HCT116 (cell line): ENCODE results near the gene CINP. TPM values are rescaled to one million over a fixed set of nuclear protein-coding genes. Genes with fewer than 3 reads are reported as not detected.

Experiments
- ATAC-seq: fragments of 200-7000 bp; cut with Tn5 transposase; 2 replicates; pipeline ENCODE4 v1.9.1; 2020; ENCODE audit warnings: mild to moderate bottlenecking, moderate library complexity
- BruUV-seq: library from RNA; stranded (reverse); fragments of 400-500 nt; replicated peaks from 2 replicates; lab custom pipeline; 2021; lab: Mats Ljungman, UMichigan
- CTCF ChIA-PET: fragments of 300-600 bp; sonication (Branson Sonifier 250); formaldehyde crosslinking; loops from one replicate; lab custom pipeline; 2021; ENCODE audit warnings: antibody characterized with exemption; lab: Charles Lee
- POLR2A ChIA-PET: fragments of 300-600, 350-600 bp; sonication (Branson Sonifier 250); formaldehyde crosslinking; loops from one replicate; lab custom pipeline; 2021; ENCODE audit warnings: antibody characterized with exemption; lab: Charles Lee
- RAD21 ChIA-PET, 2 experiments: fragments of 300-600 bp; sonication (Branson Sonifier 250); formaldehyde crosslinking; loops; one replicate each; lab custom pipeline; 2023; ENCODE audit warnings: low total read pairs in 2 of 2; ENCODE audit not compliant: uncharacterized antibody in 2 of 2, unreplicated experiment in 2 of 2, low non-redundant PET in 1 of 2; lab: Charles Lee
- DNase-seq: peaks from one replicate; pipeline ENCODE4 v3.0.0-alpha.2; 2010; ENCODE audit warnings: low read depth, low spot score
- H2AFZ ChIP-seq: fragments of 200-600 bp; shearing (Covaris generic), sonication (generic); 2 replicates; pipeline ENCODE4 v1.6.1; 2017; ENCODE audit warnings: low read depth, mixed run types, mixed read lengths, antibody characterized with exemption, low read length; ENCODE audit not compliant: poor library complexity, severe bottlenecking
- H3K27ac ChIP-seq: 2 replicates; pipeline ENCODE4 v1.5.1; 2012; ENCODE audit warnings: low read depth, low read length
- H3K27me3 ChIP-seq: fragments of 200-600 bp; sonication (generic); 2 replicates; pipeline ENCODE4 v1.6.1; 2016; ENCODE audit warnings: mixed run types, low read length, mixed read lengths; ENCODE audit not compliant: insufficient read depth
- H3K36me3 ChIP-seq, 2 experiments: fragments of 200-500 bp in 1 of 2; fragments of 200-600 bp in 1 of 2; sonication (Bioruptor generic) in 1 of 2; sonication (generic) in 1 of 2; 2 replicates each; pipeline versions ENCODE4 v1.5.1 to v1.6.1; 2014 to 2016; ENCODE audit warnings: low read length in 2 of 2, inconsistent platforms in 1 of 2, mixed read lengths in 1 of 2, mixed run types in 1 of 2; ENCODE audit not compliant: insufficient read depth in 2 of 2, control insufficient read depth in 1 of 2
- H3K4me1 ChIP-seq, 2 experiments: fragments of 200-600 bp in 1 of 2; sonication (generic) in 1 of 2; 2 replicates each; pipeline versions ENCODE4 v1.5.1 to v1.6.1; 2012 to 2017; ENCODE audit warnings: low read length in 2 of 2, inconsistent platforms in 1 of 2, mild to moderate bottlenecking in 1 of 2, mixed read lengths in 1 of 2, mixed run types in 1 of 2, moderate library complexity in 1 of 2; ENCODE audit not compliant: insufficient read depth in 2 of 2, control insufficient read depth in 1 of 2
- H3K4me2 ChIP-seq: fragments of 200-600 bp; sonication (generic); 2 replicates; pipeline ENCODE4 v1.6.1; 2017; ENCODE audit warnings: mixed run types, low read length, mixed read lengths
- H3K4me3 ChIP-seq, 2 experiments: fragments of 200-600 bp in 1 of 2; sonication (generic) in 1 of 2; replicated peaks in 1 of 2; 2 replicates each; pipeline ENCODE4 v1.5.1; 2011 to 2016; ENCODE audit warnings: low read length in 2 of 2, control low read depth in 1 of 2, low read depth in 1 of 2, mild to moderate bottlenecking in 1 of 2, mixed read lengths in 1 of 2, mixed run types in 1 of 2
- H3K79me2 ChIP-seq: fragments of 200-600 bp; sonication (generic); 2 replicates; pipeline ENCODE4 v1.6.1; 2017; ENCODE audit warnings: mild to moderate bottlenecking, mixed run types, low read length, moderate library complexity, mixed read lengths; ENCODE audit not compliant: insufficient read depth
- H3K9ac ChIP-seq: fragments of 200-600 bp; sonication (generic); 2 replicates; pipeline ENCODE4 v1.6.1; 2016; ENCODE audit warnings: low read length, mixed read lengths
- H3K9me2 ChIP-seq: fragments of 200-600 bp; sonication (generic), shearing (Covaris generic); 2 replicates; pipeline ENCODE4 v1.6.1; 2017; ENCODE audit warnings: mixed run types, mild to moderate bottlenecking, moderate library complexity; ENCODE audit not compliant: insufficient read depth
- H3K9me3 ChIP-seq, 2 experiments: fragments of 200-500 bp in 1 of 2; fragments of 200-600 bp in 1 of 2; sonication (Bioruptor generic) in 1 of 2; sonication (generic) in 1 of 2; 2 replicates each; pipeline ENCODE4 v1.6.1; 2014 to 2017; ENCODE audit warnings: low read length in 2 of 2, mixed read lengths in 2 of 2, inconsistent platforms in 1 of 2, low read depth in 1 of 2, mild to moderate bottlenecking in 1 of 2, mixed run types in 1 of 2, moderate library complexity in 1 of 2; ENCODE audit not compliant: control insufficient read depth in 1 of 2, insufficient read depth in 1 of 2
- H4K20me1 ChIP-seq: fragments of 200-600 bp; sonication (generic), shearing (Covaris generic); 2 replicates; pipeline ENCODE4 v1.6.1; 2017; ENCODE audit warnings: mixed run types, mild to moderate bottlenecking, moderate library complexity; ENCODE audit not compliant: insufficient read depth
- ATF3 ChIP-seq: IDR thresholded peaks from 2 replicates; pipeline ENCODE4 v1.6.1; 2012
- CBX3 ChIP-seq: IDR thresholded peaks from 2 replicates; pipeline ENCODE4 v1.6.1; 2012; ENCODE audit warnings: low read depth
- CEBPB ChIP-seq: IDR thresholded peaks from 2 replicates; pipeline ENCODE4 v1.6.1; 2012; ENCODE audit warnings: low read depth
- CTCF ChIP-seq, 3 experiments: fragments of 200-600 bp in 1 of 3; sonication (generic) in 1 of 3; IDR thresholded peaks in 2 of 3; conservative IDR thresholded peaks in 1 of 3; 2 replicates each; pipeline ENCODE4 v1.5.1; 2012 to 2017; ENCODE audit warnings: low read depth in 2 of 3, low read length in 2 of 3, antibody characterized with exemption in 1 of 3, borderline replicate concordance in 1 of 3, control low read depth in 1 of 3, mild to moderate bottlenecking in 1 of 3, mixed read lengths in 1 of 3, mixed run types in 1 of 3, moderate library complexity in 1 of 3; ENCODE audit not compliant: insufficient read depth in 1 of 3
- EGR1 ChIP-seq: IDR thresholded peaks from 2 replicates; pipeline ENCODE4 v1.6.1; 2012; ENCODE audit warnings: low read depth
- EZH2 ChIP-seq: fragments of 200-600 bp; sonication (generic); IDR thresholded peaks from 2 replicates; pipeline ENCODE4 v1.6.1; 2017; ENCODE audit warnings: antibody characterized with exemption, mixed run types
- EZH2phosphoT487 ChIP-seq: fragments of 200-600 bp; IDR thresholded peaks from 2 replicates; pipeline ENCODE4 v1.6.1; 2018; ENCODE audit warnings: antibody characterized with exemption, borderline replicate concordance
- RAD21 ChIP-seq: IDR thresholded peaks from 2 replicates; pipeline ENCODE4 v1.6.1; 2012; ENCODE audit warnings: low read depth, mild to moderate bottlenecking
- REST ChIP-seq: IDR thresholded peaks from 2 replicates; pipeline ENCODE4 v1.6.1; 2012; ENCODE audit warnings: low read depth
- SIN3A ChIP-seq: IDR thresholded peaks from 2 replicates; pipeline ENCODE4 v1.6.1; 2012; ENCODE audit warnings: low read depth
- SP1 ChIP-seq: IDR thresholded peaks from 2 replicates; pipeline ENCODE4 v1.6.1; 2012; ENCODE audit warnings: low read depth
- ZFX ChIP-seq: fragments of 450-650 bp; IDR thresholded peaks from 2 replicates; pipeline ENCODE4 v1.6.1; 2017
- ZNF274 ChIP-seq: fragments of 200-500 bp; sonication (Bioruptor generic); IDR thresholded peaks from 2 replicates; pipeline ENCODE4 v1.6.1; 2014; ENCODE audit warnings: mild to moderate bottlenecking, low read depth, low read length, inconsistent platforms
- intact Hi-C: fragments of 100-400 bp; cut with micrococcal nuclease; formaldehyde crosslinking; loops from 2 replicates; pipeline ENCODE4 v1.10.0; 2022
- total RNA-seq: library from RNA; stranded (reverse); gene quantifications from one replicate; pipeline ENCODE4 v1.2.1, GENCODE V29; 2021; ENCODE audit not compliant: unreplicated experiment

The CINP gene
- total RNA-seq, 1 experiment from 2014 or later: 49.1 TPM

- H3K36me3 ChIP-seq: peaks cover 11% of the 10 kb centered on the region in 2 experiments; a peak in 3 of 4 replicates
- ChIA-PET POLR2A (no interaction called here), CTCF (no interaction called here), RAD21 (no interaction called here)
- no peak for DNase-seq
- no peak for ATAC-seq
- TF ChIP-seq SIN3A (no peak), EZH2phosphoT487 (no peak), ATF3 (no peak), EGR1 (no peak), RAD21 (no peak)
- H3K4me1 ChIP-seq: peaks cover 11 to 15% of the 10 kb centered on the region in 2 experiments; a peak in 3 of 4 replicates
- peak overlapping the region; percentile 68 to 73 for H3K4me3 ChIP-seq
- no peaks in the 10 kb centered on the region for H3K9me2 ChIP-seq
- peaks cover 24% of the 10 kb centered on the region for H3K79me2 ChIP-seq
- no peak overlapping the region for H2AFZ ChIP-seq
- peak overlapping the region; percentile 39; the same call in 1 of the 2 replicates for H3K27ac ChIP-seq
- no peaks in the 10 kb centered on the region for H3K9me3 ChIP-seq
- intact Hi-C loops: no loop called here
- H3K27me3 ChIP-seq: no peaks in the 10 kb centered on the region
- peak overlapping the region; percentile 76 for H3K9ac ChIP-seq
- peak overlapping the region; percentile 95 for H3K4me2 ChIP-seq
- no peaks in the 10 kb centered on the region for H4K20me1 ChIP-seq
- TSS peak; percentile 81 for BruUV-seq
These were observed 606 bp downstream of the CINP start for GRCh38 chr14:102362084-102362483.

- TF ChIP-seq RAD21: no peak
- TF ChIP-seq EZH2: no peak
- no peak for TF ChIP-seq ZFX
- TF ChIP-seq CTCF (IDR thresholded peaks at IDR 0.05 in 2 of 3, conservative IDR thresholded peaks at IDR 0.05 in 1 of 3; ENCODE audit: borderline replicate concordance in 1 of 3, insufficient read depth in 1 of 3, low read depth in 2 of 3, low read length in 2 of 3): no peak
- TF ChIP-seq EGR1: no peak
- TF ChIP-seq SP1: no peak
- no peak for TF ChIP-seq CEBPB
- TF ChIP-seq CBX3: no peak
- no peak for TF ChIP-seq ZNF274
- TF ChIP-seq SIN3A: no peak
- TF ChIP-seq REST: no peak
- H4K20me1 ChIP-seq: no peaks in the 10 kb centered on the region
These were observed 2.3 kb downstream of the CINP start for GRCh38 chr14:102360388-102360787.

More at GRCh38 chr14:102360388-102360787, 2.3 kb downstream of the CINP start:
- POLR2A ChIA-PET: no interaction called here
- H3K9me3 ChIP-seq: no peaks in the 10 kb centered on the region
- BruUV-seq: no TSS peak
- peaks cover 11% of the 10 kb centered on the region in 2 experiments; a peak in 3 of 4 replicates for H3K36me3 ChIP-seq
- no peak overlapping the region for H3K4me3 ChIP-seq
- no peak for ATAC-seq
- H2AFZ ChIP-seq: no peak overlapping the region
- no peak overlapping the region for H3K27ac ChIP-seq
- CTCF ChIA-PET: no interaction called here
- H3K79me2 ChIP-seq: peaks cover 24% of the 10 kb centered on the region
- RAD21 ChIA-PET: no interaction called here
- DNase-seq: no peak
- intact Hi-C loops: no loop called here
- H3K27me3 ChIP-seq: no peaks in the 10 kb centered on the region
- H3K9me2 ChIP-seq: no peaks in the 10 kb centered on the region
- no peak overlapping the region for H3K4me2 ChIP-seq
- no peak overlapping the region for H3K9ac ChIP-seq
- H3K4me1 ChIP-seq: peaks cover 11 to 15% of the 10 kb centered on the region in 2 experiments; a peak in 3 of 4 replicates
